ENCODE results near the gene RNF32. TPM values are rescaled to one million over a fixed set of nuclear protein-coding genes. Genes with fewer than 3 reads are reported as not detected.

The RNF32 gene
- total RNA-seq, 4 donors from 2014 or later = 1.1 to 3.0 (median 2.0) TPM

GRCh38 chr7:156722043-156722826 lies 81.7 kb downstream of the RNF32 start:
- DNase-seq = no peak
- Histone ChIP-seq H3K4me1 (peaks cover 0 to 4% (median 0%) of the 10 kb centered on the region in 4 donors), H3K4me3 (no peak overlapping the region), H3K27ac (no peak overlapping the region), H3K36me3 (peaks cover 0 to 9% (median 0%) of the 10 kb centered on the region in 4 donors), H3K27me3 (no peaks in the 10 kb centered on the region), H3K9me3 (no peaks in the 10 kb centered on the region)
- no peak for TF ChIP-seq CTCF (IDR thresholded peaks at IDR 0.05)
- no peak for TF ChIP-seq POLR2AphosphoS5 (IDR thresholded peaks at IDR 0.05)
- TF ChIP-seq POLR2A (IDR thresholded peaks at IDR 0.05) = no peak
- TF ChIP-seq EP300 (IDR thresholded peaks at IDR 0.05; ENCODE audit: low read depth) = no peak
- intact Hi-C loops (cut with DNase I; ENCODE audit: low total_unique reads) = no loop called here
- 86 to 91% methylated on average over 4 of the region's 4 CpGs for WGBS, 2 donors (ENCODE audit: low coverage in 1 of 2)
- in situ Hi-C loops (cut with MboI; ENCODE audit: low pct_ligation_motif_present in 1 of 4, low pct_unique_long_range_greater_than_20kb in 1 of 4, low sequenced_read_pairs in 3 of 4) = no loop called here

- 48 to 63% methylated on average over 3 to 5 of the region's 5 CpGs for WGBS, 2 donors (ENCODE audit: low coverage in 1 of 2)
- Histone ChIP-seq H3K4me3 (no peak overlapping the region), H3K27me3 (no peaks in the 10 kb centered on the region), H3K4me1 (peaks cover 0 to 4% (median 0%) of the 10 kb centered on the region in 4 donors), H3K36me3 (no peaks in the 10 kb centered on the region), H3K9me3 (no peaks in the 10 kb centered on the region), H3K27ac (no peak overlapping the region)
- in situ Hi-C loops (cut with MboI; ENCODE audit: low pct_ligation_motif_present in 1 of 4, low pct_unique_long_range_greater_than_20kb in 1 of 4, low sequenced_read_pairs in 3 of 4) = no loop called here
- DNase-seq = no peak
- TF ChIP-seq POLR2A (IDR thresholded peaks at IDR 0.05) = no peak
- no peak for TF ChIP-seq CTCF (IDR thresholded peaks at IDR 0.05)
- no peak for TF ChIP-seq POLR2AphosphoS5 (IDR thresholded peaks at IDR 0.05)
- TF ChIP-seq EP300 (IDR thresholded peaks at IDR 0.05; ENCODE audit: low read depth) = no peak
- intact Hi-C loops (cut with DNase I; ENCODE audit: low total_unique reads) = no loop called here
Measured at GRCh38 chr7:156725073-156725472, 84.5 kb downstream of the RNF32 start.

- no peak for DNase-seq
- Histone ChIP-seq H3K27me3 (no peaks in the 10 kb centered on the region), H3K36me3 (no peaks in the 10 kb centered on the region), H3K9me3 (no peaks in the 10 kb centered on the region), H3K4me3 (no peak overlapping the region), H3K4me1 (peaks cover 0 to 4% (median 0%) of the 10 kb centered on the region in 4 donors), H3K27ac (no peak overlapping the region)
- intact Hi-C loops (cut with DNase I; ENCODE audit: low total_unique reads) = no loop called here
- in situ Hi-C loops (cut with MboI; ENCODE audit: low pct_ligation_motif_present in 1 of 4, low pct_unique_long_range_greater_than_20kb in 1 of 4, low sequenced_read_pairs in 3 of 4) = no loop called here
- TF ChIP-seq CTCF (IDR thresholded peaks at IDR 0.05) (no peak), POLR2A (IDR thresholded peaks at IDR 0.05) (no peak), EP300 (IDR thresholded peaks at IDR 0.05; ENCODE audit: low read depth) (no peak), POLR2AphosphoS5 (IDR thresholded peaks at IDR 0.05) (no peak)
Measured at GRCh38 chr7:156725936-156726335, 85.4 kb downstream of the RNF32 start.
